ENCODE results near the gene CRY2. TPM values are rescaled to one million over a fixed set of nuclear protein-coding genes. Genes with fewer than 3 reads are reported as not detected.
A peak's percentile ranks its signal among the peaks of the same experiment; 100 is the strongest.

Gene CRY2
- total and polyA plus RNA-seq, 2 of the 13 experiments (the other 11 are each of a cell fraction or from before 2014, with no cell fraction given), result 10.1 to 12.2 TPM

GRCh38 chr11:45804761-45805304, 42.4 kb upstream of the CRY2 start, which contains the start of gene SLC35C1 (continued):
- TF ChIP-seq, protein P1, sequence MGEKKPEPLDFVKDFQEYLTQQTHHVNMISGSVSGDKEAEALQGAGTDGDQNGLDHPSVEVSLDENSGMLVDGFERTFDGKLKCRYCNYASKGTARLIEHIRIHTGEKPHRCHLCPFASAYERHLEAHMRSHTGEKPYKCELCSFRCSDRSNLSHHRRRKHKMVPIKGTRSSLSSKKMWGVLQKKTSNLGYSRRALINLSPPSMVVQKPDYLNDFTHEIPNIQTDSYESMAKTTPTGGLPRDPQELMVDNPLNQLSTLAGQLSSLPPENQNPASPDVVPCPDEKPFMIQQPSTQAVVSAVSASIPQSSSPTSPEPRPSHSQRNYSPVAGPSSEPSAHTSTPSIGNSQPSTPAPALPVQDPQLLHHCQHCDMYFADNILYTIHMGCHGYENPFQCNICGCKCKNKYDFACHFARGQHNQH (CRISPR knock-in tag; IDR thresholded peaks at IDR 0.05), result no peak
- TF ChIP-seq REXO4 (CRISPR knock-in tag; IDR thresholded peaks at IDR 0.05; ENCODE audit: borderline replicate concordance), result no peak
- TF ChIP-seq HNRNPH1 (optimal IDR thresholded peaks at IDR 0.05; ENCODE audit: low read depth, low read length), result no peak
- TF ChIP-seq ZNF569 (CRISPR knock-in tag; IDR thresholded peaks at IDR 0.05; ENCODE audit: borderline replicate concordance), result no peak
- TF ChIP-seq PCBP1 (IDR thresholded peaks at IDR 0.05; ENCODE audit: borderline replicate concordance, low read depth, low read length), result no peak
- no peak for TF ChIP-seq HNF4G (IDR thresholded peaks at IDR 0.05; ENCODE audit: borderline replicate concordance, low read depth, low read length)
- no peak for TF ChIP-seq HNF4G (CRISPR knock-in tag; IDR thresholded peaks at IDR 0.05; ENCODE audit: borderline replicate concordance, low read depth)
- no peak for TF ChIP-seq ZNF326 (CRISPR knock-in tag; IDR thresholded peaks at IDR 0.05; ENCODE audit: borderline replicate concordance)
- TF ChIP-seq SP5 (CRISPR knock-in tag; IDR thresholded peaks at IDR 0.05; ENCODE audit: borderline replicate concordance, low read depth), result peak; percentile 82
- peak; percentile 57; the same call in 1 of the 2 replicates for TF ChIP-seq THAP11 (CRISPR knock-in tag; IDR thresholded peaks at IDR 0.05)
- TF ChIP-seq ZNF503 (CRISPR knock-in tag; IDR thresholded peaks at IDR 0.05), result peak; percentile 12; the same call in 1 of the 2 replicates
- no peak for TF ChIP-seq EZH2 (conservative IDR thresholded peaks at IDR 0.05; ENCODE audit: low read depth, low read length)
- TF ChIP-seq PHF5A (CRISPR knock-in tag; IDR thresholded peaks at IDR 0.05; ENCODE audit: low read depth, unreplicated experiment), result no peak
- peak; percentile 85; the same call in 1 of the 2 replicates for TF ChIP-seq MAF1 (CRISPR knock-in tag; IDR thresholded peaks at IDR 0.05; ENCODE audit: borderline replicate concordance)
- 0 out of 2 replicates have a peak, but pooled peaks have one; percentile 47 for TF ChIP-seq ZNF766 (CRISPR knock-in tag; IDR thresholded peaks at IDR 0.05; ENCODE audit: borderline replicate concordance)
- no peak for TF ChIP-seq ZNF605 (CRISPR knock-in tag; IDR thresholded peaks at IDR 0.05)
- peak; percentile 49 for TF ChIP-seq POLR2AphosphoS5 (IDR thresholded peaks at IDR 0.05; ENCODE audit: low read depth, low read length)
- no peak for TF ChIP-seq ATRX (CRISPR knock-in tag; IDR thresholded peaks at IDR 0.05; ENCODE audit: borderline replicate concordance)
- TF ChIP-seq MEF2D (CRISPR knock-in tag; IDR thresholded peaks at IDR 0.05), result no peak
- TF ChIP-seq ZNF619 (CRISPR knock-in tag; IDR thresholded peaks at IDR 0.05), result 0 out of 2 replicates have a peak, but pooled peaks have one; percentile 24
- no peak for TF ChIP-seq BCL6 (CRISPR knock-in tag; IDR thresholded peaks at IDR 0.05)
- TF ChIP-seq, protein P2, sequence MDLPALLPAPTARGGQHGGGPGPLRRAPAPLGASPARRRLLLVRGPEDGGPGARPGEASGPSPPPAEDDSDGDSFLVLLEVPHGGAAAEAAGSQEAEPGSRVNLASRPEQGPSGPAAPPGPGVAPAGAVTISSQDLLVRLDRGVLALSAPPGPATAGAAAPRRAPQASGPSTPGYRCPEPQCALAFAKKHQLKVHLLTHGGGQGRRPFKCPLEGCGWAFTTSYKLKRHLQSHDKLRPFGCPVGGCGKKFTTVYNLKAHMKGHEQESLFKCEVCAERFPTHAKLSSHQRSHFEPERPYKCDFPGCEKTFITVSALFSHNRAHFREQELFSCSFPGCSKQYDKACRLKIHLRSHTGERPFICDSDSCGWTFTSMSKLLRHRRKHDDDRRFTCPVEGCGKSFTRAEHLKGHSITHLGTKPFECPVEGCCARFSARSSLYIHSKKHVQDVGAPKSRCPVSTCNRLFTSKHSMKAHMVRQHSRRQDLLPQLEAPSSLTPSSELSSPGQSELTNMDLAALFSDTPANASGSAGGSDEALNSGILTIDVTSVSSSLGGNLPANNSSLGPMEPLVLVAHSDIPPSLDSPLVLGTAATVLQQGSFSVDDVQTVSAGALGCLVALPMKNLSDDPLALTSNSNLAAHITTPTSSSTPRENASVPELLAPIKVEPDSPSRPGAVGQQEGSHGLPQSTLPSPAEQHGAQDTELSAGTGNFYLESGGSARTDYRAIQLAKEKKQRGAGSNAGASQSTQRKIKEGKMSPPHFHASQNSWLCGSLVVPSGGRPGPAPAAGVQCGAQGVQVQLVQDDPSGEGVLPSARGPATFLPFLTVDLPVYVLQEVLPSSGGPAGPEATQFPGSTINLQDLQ (CRISPR knock-in tag; IDR thresholded peaks at IDR 0.05), result no peak
- TF ChIP-seq RNF2 (conservative IDR thresholded peaks at IDR 0.05; ENCODE audit: low read depth), result no peak
- peak; percentile 79 for TF ChIP-seq HNRNPLL (IDR thresholded peaks at IDR 0.05; ENCODE audit: low read depth, low read length, poor library complexity, severe bottlenecking)
- peak; percentile 61 for TF ChIP-seq HOXA3 (CRISPR knock-in tag; IDR thresholded peaks at IDR 0.05)
- TF ChIP-seq ZNF816 (CRISPR knock-in tag; IDR thresholded peaks at IDR 0.05; ENCODE audit: borderline replicate concordance), result no peak
- no peak for TF ChIP-seq ZNF746 (CRISPR knock-in tag; IDR thresholded peaks at IDR 0.05)

Data from HepG2 (cell line).